LNCaP clone FGC (cell line): ENCODE measurements around the gene COBL.

Experiments used
- DNase-seq: peaks from one replicate; pipeline ENCODE4 v3.0.0-alpha.2; 2011; ENCODE audit warnings: low read depth
- H3K4me3 ChIP-seq: 2 replicates; pipeline ENCODE4 v1.5.1; 2011; ENCODE audit warnings: mild to moderate bottlenecking, low read depth, low read length, control low read depth
- CTCF ChIP-seq: IDR thresholded peaks from 2 replicates; pipeline ENCODE4 v1.5.1; 2012; ENCODE audit warnings: mild to moderate bottlenecking; ENCODE audit not compliant: control insufficient read depth, insufficient read depth; ENCODE audit errors: extremely low read depth

COBL gene

GRCh38 chr7:51031216-51031615, 285.4 kb downstream of the COBL start:
- no peak for TF ChIP-seq CTCF
- H3K4me3 ChIP-seq, result no peak overlapping the region
- DNase-seq, result no peak

DNA sequence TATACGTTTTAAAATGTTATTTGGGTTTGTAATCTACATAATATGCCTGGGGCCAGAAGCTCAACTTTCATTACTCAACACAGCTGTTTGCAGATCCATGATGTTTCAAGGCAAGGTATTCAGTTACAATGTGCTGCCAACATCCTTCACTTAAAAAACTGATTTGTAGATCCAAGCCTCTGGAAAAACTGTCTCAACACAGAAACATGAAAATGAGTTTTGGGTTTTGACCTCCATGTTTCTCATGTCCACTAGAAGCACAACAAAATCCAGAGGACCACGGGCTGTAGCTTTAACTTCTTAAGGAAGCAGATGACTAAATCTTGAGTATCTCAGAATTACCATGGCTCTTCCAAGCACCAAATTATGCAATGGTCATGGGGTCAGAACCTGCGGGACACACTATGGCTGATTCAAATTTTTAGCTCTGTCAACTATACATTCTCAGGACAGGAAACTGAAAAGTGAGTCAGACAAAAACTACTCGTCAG, 286.9 kb downstream of the COBL start:
- TF ChIP-seq CTCF, result no peak
- DNase-seq, result no peak
- H3K4me3 ChIP-seq, result no peak overlapping the region

- TF ChIP-seq CTCF, result no peak
- DNase-seq, result no peak
- no peak overlapping the region for H3K4me3 ChIP-seq
Observed at GRCh38 chr7:51029131-51029530, 287.5 kb downstream of the COBL start.

DNA sequence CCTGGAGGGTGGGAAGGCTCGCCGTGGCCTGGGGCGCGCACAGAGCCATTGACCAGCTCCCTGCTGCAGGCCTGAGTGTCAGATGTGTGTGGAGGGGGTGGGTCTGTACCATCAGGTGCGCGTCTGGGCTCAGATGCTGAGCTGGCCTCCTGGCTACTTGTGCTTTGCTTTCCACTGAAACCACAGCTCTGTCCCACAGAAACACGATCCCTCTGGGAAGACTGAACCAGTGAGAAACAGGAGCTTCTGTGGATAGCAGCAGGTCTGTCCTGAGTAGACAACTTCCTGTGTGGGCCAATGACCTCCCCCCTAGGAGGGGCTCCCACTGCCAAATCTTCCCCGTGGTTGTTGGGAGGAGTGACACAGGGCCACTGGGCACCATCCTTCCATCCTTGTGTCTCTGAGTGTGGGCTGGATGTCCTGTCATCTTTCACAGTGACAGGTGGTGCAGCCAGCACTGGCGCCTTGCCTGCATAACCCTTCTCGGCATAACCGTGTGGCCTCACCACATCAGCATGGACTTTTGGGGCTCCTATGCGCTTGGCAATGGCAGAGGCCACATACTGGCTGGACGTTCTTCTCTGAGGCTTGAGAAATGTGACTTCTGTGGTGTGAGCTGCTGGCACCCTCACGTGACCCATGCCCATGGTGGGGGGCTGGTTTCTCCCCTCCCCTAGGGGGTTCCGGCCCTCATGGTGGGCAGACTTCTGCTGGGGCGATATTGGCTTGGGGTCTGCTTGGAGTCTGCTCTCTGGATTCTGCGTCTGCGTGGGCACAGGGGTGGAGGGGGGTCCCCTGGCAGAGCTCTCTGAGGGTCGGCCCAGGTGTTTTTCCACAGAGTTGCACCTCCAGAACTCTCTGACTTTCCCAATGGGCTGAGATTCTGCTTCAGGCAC, 288.4 kb downstream of the COBL start:
- no peak for DNase-seq
- no peak for TF ChIP-seq CTCF
- no peak overlapping the region for H3K4me3 ChIP-seq

- no peak for TF ChIP-seq CTCF
- DNase-seq, result no peak
- no peak overlapping the region for H3K4me3 ChIP-seq
Observed at GRCh38 chr7:51027106-51027934, 289.3 kb downstream of the COBL start.

- no peak for DNase-seq
- TF ChIP-seq CTCF, result no peak
- no peak overlapping the region for H3K4me3 ChIP-seq
Observed at GRCh38 chr7:51026341-51026740, 290.3 kb downstream of the COBL start.
